Mesendoderm (in vitro differentiated cells): ENCODE data around the gene MLC1.
A peak's percentile ranks its signal among the peaks of the same experiment; 100 is the strongest.

Source experiments
- DNase-seq: peaks from one replicate; pipeline ENCODE4 v3.0.0; 2013
- H2AK5ac ChIP-seq: 2 replicates; pipeline ENCODE4 v1.6.1; 2013; ENCODE audit warnings: low read length, inconsistent platforms
- H2BK120ac ChIP-seq: 2 replicates; pipeline ENCODE4 v1.6.1; 2013; ENCODE audit warnings: low read depth, mild to moderate bottlenecking, low read length, moderate library complexity, mixed read lengths
- H2BK15ac ChIP-seq: replicated peaks from 2 replicates; pipeline ENCODE4 v1.6.1; 2013; ENCODE audit warnings: low read depth, mild to moderate bottlenecking, moderate library complexity
- H2BK5ac ChIP-seq: 2 replicates; pipeline ENCODE4 v1.6.1; 2013; ENCODE audit warnings: low read length, inconsistent platforms
- H3K18ac ChIP-seq: 2 replicates; pipeline ENCODE4 v1.6.1; 2013; ENCODE audit warnings: mild to moderate bottlenecking, low read length, mixed read lengths
- H3K23ac ChIP-seq: one replicate; pipeline ENCODE4 v1.6.1; 2013; ENCODE audit warnings: low read length
- H3K27ac ChIP-seq: 2 replicates; pipeline ENCODE4 v1.5.1; 2013; ENCODE audit warnings: low read depth, mild to moderate bottlenecking, inconsistent platforms, low read length, moderate library complexity
- H3K27me3 ChIP-seq: 2 replicates; pipeline ENCODE4 v1.6.1; 2013; ENCODE audit warnings: low read length, control low read depth, mild to moderate bottlenecking, inconsistent platforms; ENCODE audit not compliant: insufficient read depth, poor library complexity
- H3K36me3 ChIP-seq: 2 replicates; pipeline ENCODE4 v1.6.1; 2013; ENCODE audit warnings: low read length, inconsistent platforms; ENCODE audit not compliant: control insufficient read depth, insufficient read depth
- H3K4ac ChIP-seq: one replicate; pipeline ENCODE4 v1.6.1; 2013; ENCODE audit warnings: low read depth, mild to moderate bottlenecking, low read length, moderate library complexity
- H3K4me1 ChIP-seq: 2 replicates; pipeline ENCODE4 v1.6.1; 2013; ENCODE audit warnings: low read depth, low read length, inconsistent platforms; ENCODE audit not compliant: control insufficient read depth
- H3K4me2 ChIP-seq: 2 replicates; pipeline ENCODE4 v1.6.1; 2013; ENCODE audit warnings: low read length
- H3K4me3 ChIP-seq: 2 replicates; pipeline ENCODE4 v1.5.1; 2013; ENCODE audit warnings: mild to moderate bottlenecking, low read length
- H3K56ac ChIP-seq: one replicate; pipeline ENCODE4 v1.6.1; 2013; ENCODE audit warnings: low read length
- H3K79me1 ChIP-seq: 2 replicates; pipeline ENCODE4 v1.6.1; 2013; ENCODE audit warnings: low read length, inconsistent platforms
- H3K79me2 ChIP-seq: 2 replicates; pipeline ENCODE4 v1.6.1; 2013; ENCODE audit warnings: mild to moderate bottlenecking, low read length; ENCODE audit not compliant: control insufficient read depth, insufficient read depth
- H3K9ac ChIP-seq: 2 replicates; pipeline ENCODE4 v1.6.1; 2013; ENCODE audit warnings: low read length, inconsistent platforms
- H4K5ac ChIP-seq: one replicate; pipeline ENCODE4 v1.6.1; 2013; ENCODE audit warnings: low read length
- H4K8ac ChIP-seq: one replicate; pipeline ENCODE4 v1.6.1; 2013; ENCODE audit warnings: low read depth, mild to moderate bottlenecking, control low read depth, low read length, moderate library complexity
- WGBS: extraction: QIAGEN DNeasy Blood & Tissue Kit; methylation state at CpG from one replicate; pipeline ENCODE4 v1.1.7; 2013; ENCODE audit warnings: low lambda C conversion rate, missing lambda C conversion rate; ENCODE audit not compliant: insufficient coverage; ENCODE audit errors: extremely low coverage; 5-methylcytosine and 5-hydroxymethylcytosine counted together

Gene MLC1

GRCh38 chr22:50111056-50111455, 25.8 kb upstream of the MLC1 start:
- H3K4me1 ChIP-seq = no peaks in the 10 kb centered on the region
- H3K27ac ChIP-seq = no peak overlapping the region
- no peak overlapping the region for H2AK5ac ChIP-seq
- H3K79me1 ChIP-seq = no peaks in the 10 kb centered on the region
- DNase-seq = no peak
- no peak overlapping the region for H3K4me3 ChIP-seq
- no peak overlapping the region for H3K4ac ChIP-seq
- H4K8ac ChIP-seq = no peak overlapping the region
- no peaks in the 10 kb centered on the region for H3K36me3 ChIP-seq
- H3K27me3 ChIP-seq = no peaks in the 10 kb centered on the region
- WGBS = no CpG with 5 or more reads among the region's 1 CpG
- H3K56ac ChIP-seq = no peak overlapping the region
- H4K5ac ChIP-seq = no peak overlapping the region
- H3K23ac ChIP-seq = no peak overlapping the region
- H2BK15ac ChIP-seq = no peak overlapping the region
- no peaks in the 10 kb centered on the region for H3K79me2 ChIP-seq
- no peak overlapping the region for H2BK5ac ChIP-seq
- no peak overlapping the region for H3K9ac ChIP-seq
- no peak overlapping the region for H2BK120ac ChIP-seq
- H3K18ac ChIP-seq = no peak overlapping the region
- no peak overlapping the region for H3K4me2 ChIP-seq

GRCh38 chr22:50107529-50107928, 22.3 kb upstream of the MLC1 start:
- no peaks in the 10 kb centered on the region for H3K79me2 ChIP-seq
- H3K4me1 ChIP-seq = no peaks in the 10 kb centered on the region
- no peaks in the 10 kb centered on the region for H3K27me3 ChIP-seq
- no peak overlapping the region for H2BK5ac ChIP-seq
- DNase-seq = no peak
- no peak overlapping the region for H4K8ac ChIP-seq
- no peak overlapping the region for H3K27ac ChIP-seq
- H4K5ac ChIP-seq = no peak overlapping the region
- H3K36me3 ChIP-seq = no peaks in the 10 kb centered on the region
- H3K9ac ChIP-seq = no peak overlapping the region
- no peak overlapping the region for H2BK15ac ChIP-seq
- H2BK120ac ChIP-seq = no peak overlapping the region
- WGBS = no CpG with 5 or more reads among the region's 9 CpGs
- no peak overlapping the region for H2AK5ac ChIP-seq
- H3K4me2 ChIP-seq = no peak overlapping the region
- no peak overlapping the region for H3K23ac ChIP-seq
- H3K79me1 ChIP-seq = no peaks in the 10 kb centered on the region
- H3K18ac ChIP-seq = no peak overlapping the region
- H3K4ac ChIP-seq = no peak overlapping the region
- H3K4me3 ChIP-seq = no peak overlapping the region
- no peak overlapping the region for H3K56ac ChIP-seq

- Histone ChIP-seq H4K8ac (no peak overlapping the region), H2BK15ac (no peak overlapping the region), H3K9ac (no peak overlapping the region), H3K79me1 (no peaks in the 10 kb centered on the region), H3K4me1 (no peaks in the 10 kb centered on the region), H3K27me3 (no peaks in the 10 kb centered on the region), H3K4ac (no peak overlapping the region), H4K5ac (no peak overlapping the region), H3K4me2 (no peak overlapping the region), H3K79me2 (no peaks in the 10 kb centered on the region), H3K23ac (no peak overlapping the region), H2AK5ac (no peak overlapping the region), H2BK5ac (no peak overlapping the region), H3K27ac (no peak overlapping the region), H2BK120ac (no peak overlapping the region), H3K18ac (no peak overlapping the region), H3K36me3 (no peaks in the 10 kb centered on the region), H3K4me3 (no peak overlapping the region), H3K56ac (no peak overlapping the region)
- DNase-seq = no peak
- WGBS = no CpG with 5 or more reads among the region's 9 CpGs
Observed at GRCh38 chr22:50105208-50106100, 20.2 kb upstream of the MLC1 start.

- Histone ChIP-seq H4K8ac (no peak overlapping the region), H3K27me3 (no peaks in the 10 kb centered on the region), H2BK15ac (no peak overlapping the region), H2BK5ac (no peak overlapping the region), H3K36me3 (no peaks in the 10 kb centered on the region), H3K27ac (no peak overlapping the region), H3K23ac (no peak overlapping the region), H3K56ac (no peak overlapping the region), H3K4ac (no peak overlapping the region), H4K5ac (no peak overlapping the region), H3K9ac (no peak overlapping the region), H3K4me1 (no peaks in the 10 kb centered on the region), H3K4me3 (no peak overlapping the region), H3K4me2 (no peak overlapping the region), H3K79me2 (no peaks in the 10 kb centered on the region), H2BK120ac (no peak overlapping the region), H3K18ac (no peak overlapping the region), H3K79me1 (no peaks in the 10 kb centered on the region), H2AK5ac (no peak overlapping the region)
- WGBS = no CpG with 5 or more reads among the region's 6 CpGs
- no peak for DNase-seq
Observed at GRCh38 chr22:50104141-50104544, 18.9 kb upstream of the MLC1 start.

GRCh38 chr22:50102946-50103345, 17.7 kb upstream of the MLC1 start:
- no peak overlapping the region for H3K4ac ChIP-seq
- no peak overlapping the region for H3K56ac ChIP-seq
- DNase-seq = peak; percentile 37
- no peak overlapping the region for H2AK5ac ChIP-seq
- no peaks in the 10 kb centered on the region for H3K79me1 ChIP-seq
- H3K9ac ChIP-seq = no peak overlapping the region
- no peak overlapping the region for H2BK120ac ChIP-seq
- no CpG with 5 or more reads among the region's 11 CpGs for WGBS
- H3K23ac ChIP-seq = no peak overlapping the region
- H3K79me2 ChIP-seq = no peaks in the 10 kb centered on the region
- no peak overlapping the region for H4K8ac ChIP-seq
- no peaks in the 10 kb centered on the region for H3K36me3 ChIP-seq
- H3K4me3 ChIP-seq = no peak overlapping the region
- H3K18ac ChIP-seq = no peak overlapping the region
- H3K4me1 ChIP-seq = no peaks in the 10 kb centered on the region
- no peak overlapping the region for H4K5ac ChIP-seq
- H2BK15ac ChIP-seq = no peak overlapping the region
- no peak overlapping the region for H3K4me2 ChIP-seq
- no peak overlapping the region for H2BK5ac ChIP-seq
- H3K27me3 ChIP-seq = no peaks in the 10 kb centered on the region
- H3K27ac ChIP-seq = no peak overlapping the region
